Esophagus mucosa (tissue), 1 donor: Measurements from ENCODE around the gene GLYATL1. TPM values are rescaled to one million over a fixed set of nuclear protein-coding genes. Genes with fewer than 3 reads are reported as not detected.

Source experiments
- ATAC-seq: fragments of 200-7000 bp; cut with Tn5 transposase; one replicate; pipeline ENCODE4 v1.9.1; 2020
- total RNA-seq: library from RNA; stranded (reverse); gene quantifications from one replicate; pipeline ENCODE4 v1.2.4, GENCODE V29; 2023
- donor health status: DM: yes; HTN: yes; CAD: no.

Gene GLYATL1
- 0.44 TPM for total RNA-seq

GRCh38 chr11:58939277-58939676, at the start of gene GLYATL1:
Gene GLYATL1 (plus strand): TSS chr11:58939488. CDS start chr11:58947088, 7,600 bp downstream.
- no peak for ATAC-seq

- ATAC-seq = no peak
These were observed 45.4 kb upstream of the GLYATL1 start for GRCh38 chr11:58893899-58894298.

GRCh38 chr11:58898106-58898505, 41.2 kb upstream of the GLYATL1 start:
- no peak for ATAC-seq

- ATAC-seq = peak; percentile 89
These were observed 38.5 kb upstream of the GLYATL1 start for GRCh38 chr11:58900479-58901420.

GRCh38 chr11:58902881-58903280, 36.4 kb upstream of the GLYATL1 start:
- no peak for ATAC-seq

GRCh38 chr11:58905011-58905720, 34.1 kb upstream of the GLYATL1 start:
- peak; percentile 76 for ATAC-seq

GRCh38 chr11:58905721-58906547, 33.4 kb upstream of the GLYATL1 start:
- ATAC-seq = peak; percentile 73

GRCh38 chr11:58907780-58908179, 31.5 kb upstream of the GLYATL1 start:
- no peak for ATAC-seq

- peak; percentile 78 for ATAC-seq
These were observed 27.2 kb upstream of the GLYATL1 start for GRCh38 chr11:58912124-58912523.

- no peak for ATAC-seq
These were observed 25.6 kb upstream of the GLYATL1 start for GRCh38 chr11:58913685-58914084.

GRCh38 chr11:58914821-58915543, 24.3 kb upstream of the GLYATL1 start:
- peak; percentile 51 for ATAC-seq

- ATAC-seq = no peak
These were observed 22.7 kb upstream of the GLYATL1 start for GRCh38 chr11:58916637-58917036.

GRCh38 chr11:58917159-58917783, 22.0 kb upstream of the GLYATL1 start:
- peak; percentile 52 for ATAC-seq

GRCh38 chr11:58919561-58919960, 19.7 kb upstream of the GLYATL1 start:
- no peak for ATAC-seq

- no peak for ATAC-seq
These were observed 19.3 kb upstream of the GLYATL1 start for GRCh38 chr11:58919980-58920379.

GRCh38 chr11:58921778-58922390, 17.4 kb upstream of the GLYATL1 start:
- no peak for ATAC-seq

GRCh38 chr11:58922479-58922878, 16.8 kb upstream of the GLYATL1 start:
- peak; percentile 72 for ATAC-seq

- peak; percentile 92 for ATAC-seq
These were observed 15.9 kb upstream of the GLYATL1 start for GRCh38 chr11:58923300-58923788.

- ATAC-seq = no peak
These were observed 15.1 kb upstream of the GLYATL1 start for GRCh38 chr11:58924230-58924629.

GRCh38 chr11:58926251-58926650, 13.0 kb upstream of the GLYATL1 start:
- ATAC-seq = no peak

- ATAC-seq = no peak
These were observed 12.6 kb upstream of the GLYATL1 start for GRCh38 chr11:58926695-58927094.
